Neural cell (in vitro differentiated cells): ENCODE results near the gene UBL3. TPM values are rescaled to one million over a fixed set of nuclear protein-coding genes. Genes with fewer than 3 reads are reported as not detected.
A peak's percentile ranks its signal among the peaks of the same experiment; 100 is the strongest.

Source experiments
- H2AFZ ChIP-seq: fragments of 200-600, 300-800 bp; sonication (generic), shearing (Covaris generic); 2 replicates; pipeline ENCODE4 v1.6.0; 2014; ENCODE audit warnings: low read depth, mild to moderate bottlenecking, antibody characterized with exemption, low read length, moderate library complexity
- H3F3A ChIP-seq: fragments of 200-600 bp; shearing (Covaris generic); 2 replicates; pipeline ENCODE4 v1.6.1; 2016; ENCODE audit warnings: mild to moderate bottlenecking, moderate library complexity, mixed read lengths, antibody characterized with exemption, low read length; ENCODE audit not compliant: insufficient read depth, poor library complexity, severe bottlenecking
- H3K27ac ChIP-seq: fragments of 200-600, 300-800 bp; sonication (generic), shearing (Covaris generic); 2 replicates; pipeline ENCODE4 v1.5.1; 2014; ENCODE audit warnings: mild to moderate bottlenecking, low read length, moderate library complexity
- H3K27me3 ChIP-seq: fragments of 300-800, 200-600 bp; sonication (generic), shearing (Covaris generic); 2 replicates; pipeline ENCODE4 v1.6.0; 2014; ENCODE audit warnings: mild to moderate bottlenecking, low read depth, low read length, moderate library complexity; ENCODE audit not compliant: insufficient read depth
- H3K36me3 ChIP-seq: fragments of 300-800, 200-600 bp; sonication (generic), shearing (Covaris generic); 2 replicates; pipeline ENCODE4 v1.5.1; 2014; ENCODE audit warnings: mild to moderate bottlenecking, antibody characterized with exemption, low read length, moderate library complexity; ENCODE audit not compliant: insufficient read depth
- H3K4me2 ChIP-seq: fragments of 300-800, 200-600 bp; sonication (generic), shearing (Covaris generic); 2 replicates; pipeline ENCODE4 v1.6.0; 2014; ENCODE audit warnings: mild to moderate bottlenecking, low read length
- H3K4me3 ChIP-seq: fragments of 300-800, 200-600 bp; sonication (generic), shearing (Covaris generic); 2 replicates; pipeline ENCODE4 v1.5.1; 2014; ENCODE audit warnings: mild to moderate bottlenecking, low read length, moderate library complexity
- H3K79me2 ChIP-seq: fragments of 200-600 bp; shearing (Covaris generic); replicated peaks from 2 replicates; pipeline ENCODE4 v1.6.0; 2014; ENCODE audit warnings: mild to moderate bottlenecking, low read length, moderate library complexity; ENCODE audit not compliant: insufficient read depth
- H3K9ac ChIP-seq: fragments of 300-800, 200-600 bp; sonication (generic), shearing (Covaris generic); 2 replicates; pipeline ENCODE4 v1.6.1; 2016; ENCODE audit warnings: mild to moderate bottlenecking, low read length, mixed read lengths
- H3K9me2 ChIP-seq: fragments of 200-600 bp; shearing (Covaris generic); 2 replicates; pipeline ENCODE4 v1.6.1; 2016; ENCODE audit warnings: mild to moderate bottlenecking, low read length, mixed read lengths; ENCODE audit not compliant: insufficient read depth
- H3K9me3 ChIP-seq: fragments of 200-600, 300-800 bp; sonication (generic), shearing (Covaris generic); 2 replicates; pipeline ENCODE4 v1.6.1; 2016; ENCODE audit warnings: mild to moderate bottlenecking, mixed run types, low read length, moderate library complexity, mixed read lengths
- H4K20me1 ChIP-seq: fragments of 200-600 bp; shearing (Covaris generic); 2 replicates; pipeline ENCODE4 v1.6.1; 2016; ENCODE audit warnings: mild to moderate bottlenecking, mixed run types; ENCODE audit not compliant: insufficient read depth
- CTCF ChIP-seq: fragments of 450-650 bp; IDR thresholded peaks from 2 replicates; pipeline ENCODE4 v1.5.1; 2014; ENCODE audit warnings: antibody characterized with exemption, mild to moderate bottlenecking, moderate library complexity; ENCODE audit not compliant: poor library complexity, severe bottlenecking
- EP300 ChIP-seq: fragments of 450-650 bp; conservative IDR thresholded peaks from 2 replicates; pipeline ENCODE4 v1.6.1; 2014; ENCODE audit warnings: antibody characterized with exemption, mild to moderate bottlenecking, moderate library complexity; ENCODE audit not compliant: poor library complexity, severe bottlenecking
- EZH2 ChIP-seq: fragments of 200-600, 300-800 bp; shearing (Covaris generic), sonication (generic); IDR thresholded peaks from 2 replicates; pipeline ENCODE4 v1.6.1; 2014; ENCODE audit warnings: antibody characterized with exemption, low read length, borderline replicate concordance, mild to moderate bottlenecking; ENCODE audit not compliant: insufficient read depth, poor library complexity, severe bottlenecking
- MXI1 ChIP-seq: fragments of 450-650 bp; conservative IDR thresholded peaks from 2 replicates; pipeline ENCODE4 v1.6.1; 2014; ENCODE audit warnings: antibody characterized with exemption, mild to moderate bottlenecking; ENCODE audit not compliant: poor library complexity, severe bottlenecking
- POLR2AphosphoS5 ChIP-seq: IDR thresholded peaks from 2 replicates; pipeline ENCODE4 v1.6.1; 2012
- RAD21 ChIP-seq: fragments of 450-650 bp; conservative IDR thresholded peaks from 2 replicates; pipeline ENCODE4 v1.6.1; 2014; ENCODE audit warnings: antibody characterized with exemption, mild to moderate bottlenecking, moderate library complexity
- REST ChIP-seq: IDR thresholded peaks from 2 replicates; pipeline ENCODE4 v1.6.1; 2012; ENCODE audit warnings: borderline replicate concordance
- SMC3 ChIP-seq: fragments of 450-650 bp; conservative IDR thresholded peaks from 2 replicates; pipeline ENCODE4 v1.6.1; 2014; ENCODE audit warnings: antibody characterized with exemption, mild to moderate bottlenecking, moderate library complexity; ENCODE audit not compliant: poor library complexity
- TAF1 ChIP-seq: IDR thresholded peaks from 2 replicates; pipeline ENCODE4 v1.6.1; 2012; ENCODE audit warnings: low read depth
- polyA plus RNA-seq: library from polyadenylated mRNA; depleted of rRNA; stranded (reverse); fragments of >200 nt; gene quantifications from 2 replicates; pipeline ENCODE4 v1.2.3, GENCODE V29; 2014

The UBL3 gene
- polyA plus RNA-seq, 1 donor from 2014 or later, result 35.8 TPM

DNA sequence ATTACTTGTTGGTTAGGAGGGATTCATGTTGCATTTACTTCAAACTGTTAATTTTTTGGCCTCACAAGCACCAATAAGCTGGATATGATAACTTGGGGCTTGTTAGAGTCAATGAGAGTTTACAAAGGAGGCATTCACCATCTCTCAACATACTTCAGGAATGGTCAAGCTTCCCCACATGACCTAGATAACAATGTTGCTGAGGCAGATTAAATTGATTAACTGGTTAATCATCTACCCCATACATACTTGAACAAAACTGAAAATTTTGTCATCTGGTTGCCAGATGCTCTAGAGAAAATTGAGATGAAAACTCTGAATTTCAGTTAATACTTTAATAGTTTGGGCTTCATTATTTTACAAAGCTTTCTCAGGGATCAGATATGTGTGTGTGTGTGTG, 43.0 kb upstream of the UBL3 start:
- no peak for TF ChIP-seq POLR2AphosphoS5
- no peak for TF ChIP-seq REST
- no peak for TF ChIP-seq EP300
- no peak for TF ChIP-seq MXI1
- TF ChIP-seq EZH2, result no peak
- TF ChIP-seq SMC3, result no peak
- Histone ChIP-seq H3K4me2 (no peak overlapping the region), H4K20me1 (no peaks in the 10 kb centered on the region), H2AFZ (no peak overlapping the region), H3K4me3 (no peak overlapping the region), H3F3A (no peaks in the 10 kb centered on the region), H3K36me3 (no peaks in the 10 kb centered on the region), H3K27me3 (no peaks in the 10 kb centered on the region), H3K9ac (no peak overlapping the region), H3K9me2 (no peaks in the 10 kb centered on the region), H3K79me2 (no peaks in the 10 kb centered on the region), H3K27ac (no peak overlapping the region), H3K9me3 (no peaks in the 10 kb centered on the region)

GRCh38 chr13:29892151-29892550, 41.7 kb upstream of the UBL3 start:
- Histone ChIP-seq H3K27ac (peak overlapping the region; percentile 80), H4K20me1 (no peaks in the 10 kb centered on the region), H3F3A (no peaks in the 10 kb centered on the region), H3K79me2 (no peaks in the 10 kb centered on the region), H3K9me3 (no peaks in the 10 kb centered on the region), H3K9ac (peak overlapping the region; percentile 43), H3K4me3 (peak overlapping the region; percentile 21), H3K4me2 (peak overlapping the region; percentile 3), H2AFZ (peak overlapping the region; percentile 46), H3K27me3 (no peaks in the 10 kb centered on the region), H3K36me3 (no peaks in the 10 kb centered on the region), H3K9me2 (no peaks in the 10 kb centered on the region)
- TF ChIP-seq RAD21 (peak; percentile 41), EP300 (peak; percentile 62), TAF1 (no peak), REST (no peak), MXI1 (peak; percentile 19), CTCF (peak; percentile 13), SMC3 (peak; percentile 41), POLR2AphosphoS5 (peak; percentile 68)
